MM.1S (cell line): ENCODE data around the gene FRAS1.

Source experiments
- DNase-seq: peaks from one replicate; pipeline ENCODE4 v3.0.0-alpha.2; 2015
- H2AFZ ChIP-seq: fragments of 300-600 bp; sonication (generic); 2 replicates; pipeline ENCODE4 v1.6.0; 2016; ENCODE audit warnings: antibody characterized with exemption, low read length
- H3F3A ChIP-seq: fragments of 300-600 bp; sonication (generic); 2 replicates; pipeline ENCODE4 v1.6.1; 2016; ENCODE audit warnings: mild to moderate bottlenecking, antibody characterized with exemption, low read length, moderate library complexity, mixed read lengths; ENCODE audit not compliant: insufficient read depth
- H3K27ac ChIP-seq: fragments of 300-600 bp; sonication (generic); 2 replicates; pipeline ENCODE4 v1.5.1; 2016; ENCODE audit warnings: mild to moderate bottlenecking, low read length
- H3K27me3 ChIP-seq: fragments of 300-600 bp; sonication (generic); replicated peaks from 2 replicates; pipeline ENCODE4 v1.6.0; 2016; ENCODE audit warnings: low read length; ENCODE audit not compliant: insufficient read depth
- H3K36me3 ChIP-seq: fragments of 300-600 bp; sonication (generic); replicated peaks from 2 replicates; pipeline ENCODE4 v1.6.1; 2016; ENCODE audit warnings: mild to moderate bottlenecking, low read length, mixed read lengths; ENCODE audit not compliant: insufficient read depth
- H3K4me1 ChIP-seq: fragments of 300-600 bp; sonication (generic); 2 replicates; pipeline ENCODE4 v1.6.1; 2016; ENCODE audit warnings: low read length, mixed read lengths
- H3K4me2 ChIP-seq: fragments of 300-600 bp; sonication (generic); 2 replicates; pipeline ENCODE4 v1.6.0; 2016; ENCODE audit warnings: low read depth, low read length
- H3K4me3 ChIP-seq: fragments of 300-600 bp; sonication (generic); 2 replicates; pipeline ENCODE4 v1.5.1; 2016; ENCODE audit warnings: low read length, mixed read lengths
- H3K79me2 ChIP-seq: fragments of 300-600 bp; sonication (generic); 2 replicates; pipeline ENCODE4 v1.6.1; 2016; ENCODE audit warnings: mixed run types, low read length, mixed read lengths
- H3K9ac ChIP-seq: fragments of 300-600 bp; sonication (generic); 2 replicates; pipeline ENCODE4 v1.6.1; 2016; ENCODE audit warnings: low read length, mixed read lengths
- H3K9me2 ChIP-seq: fragments of 300-600 bp; sonication (generic); replicated peaks from 2 replicates; pipeline ENCODE4 v1.6.1; 2016; ENCODE audit warnings: mild to moderate bottlenecking, low read length, mixed read lengths; ENCODE audit not compliant: insufficient read depth
- H3K9me3 ChIP-seq: fragments of 300-600 bp; sonication (generic); replicated peaks from 2 replicates; pipeline ENCODE4 v1.6.1; 2016; ENCODE audit warnings: mild to moderate bottlenecking, low read length, mixed read lengths; ENCODE audit not compliant: insufficient read depth
- H4K20me1 ChIP-seq: fragments of 300-600 bp; sonication (generic); 2 replicates; pipeline ENCODE4 v1.6.1; 2016; ENCODE audit warnings: mild to moderate bottlenecking, low read length, moderate library complexity, mixed read lengths; ENCODE audit not compliant: insufficient read depth
- CTCF ChIP-seq: fragments of 300-600 bp; sonication (generic); IDR thresholded peaks from 2 replicates; pipeline ENCODE4 v1.5.1; 2016; ENCODE audit warnings: antibody characterized with exemption, low read length, mixed read lengths
- EZH2 ChIP-seq: fragments of 300-600 bp; sonication (generic); optimal IDR thresholded peaks from 2 replicates; pipeline ENCODE3; 2017; ENCODE audit warnings: low read depth, mild to moderate bottlenecking, antibody characterized with exemption, low read length, mixed read lengths
- EZH2phosphoT487 ChIP-seq: fragments of 300-600 bp; sonication (generic); IDR thresholded peaks from 2 replicates; pipeline ENCODE4 v1.6.1; 2018; ENCODE audit warnings: antibody characterized with exemption, low read length

FRAS1 gene

GRCh38 chr4:78428996-78429395 is 371.9 kb downstream of the FRAS1 start:
- no peaks in the 10 kb centered on the region for H3F3A ChIP-seq
- H3K4me1 ChIP-seq, result no peaks in the 10 kb centered on the region
- TF ChIP-seq EZH2phosphoT487 (no peak), EZH2 (no peak), CTCF (no peak)
- no peaks in the 10 kb centered on the region for H4K20me1 ChIP-seq
- DNase-seq, result no peak
- no peaks in the 10 kb centered on the region for H3K36me3 ChIP-seq
- no peaks in the 10 kb centered on the region for H3K27me3 ChIP-seq
- H3K4me2 ChIP-seq, result no peak overlapping the region
- no peaks in the 10 kb centered on the region for H3K9me3 ChIP-seq
- H2AFZ ChIP-seq, result no peak overlapping the region
- no peak overlapping the region for H3K4me3 ChIP-seq
- no peaks in the 10 kb centered on the region for H3K9me2 ChIP-seq
- H3K79me2 ChIP-seq, result no peaks in the 10 kb centered on the region
- H3K27ac ChIP-seq, result no peak overlapping the region
- no peak overlapping the region for H3K9ac ChIP-seq

- Histone ChIP-seq H2AFZ (no peak overlapping the region), H3K4me1 (no peaks in the 10 kb centered on the region), H3K27ac (no peak overlapping the region), H3K4me2 (no peak overlapping the region), H3K36me3 (no peaks in the 10 kb centered on the region), H3K9ac (no peak overlapping the region), H3K79me2 (no peaks in the 10 kb centered on the region), H3K9me2 (no peaks in the 10 kb centered on the region), H3F3A (no peaks in the 10 kb centered on the region), H3K9me3 (no peaks in the 10 kb centered on the region), H3K27me3 (no peaks in the 10 kb centered on the region), H4K20me1 (no peaks in the 10 kb centered on the region), H3K4me3 (no peak overlapping the region)
- DNase-seq, result no peak
- TF ChIP-seq EZH2phosphoT487 (no peak), CTCF (no peak), EZH2 (no peak)
Measured at GRCh38 chr4:78432896-78433295, 375.8 kb downstream of the FRAS1 start.

GRCh38 chr4:78437608-78438088 is 380.5 kb downstream of the FRAS1 start:
- no peaks in the 10 kb centered on the region for H3K79me2 ChIP-seq
- no peak overlapping the region for H3K4me3 ChIP-seq
- no peak for TF ChIP-seq EZH2phosphoT487
- no peak for TF ChIP-seq CTCF
- no peak for TF ChIP-seq EZH2
- no peak overlapping the region for H3K27ac ChIP-seq
- H3K9ac ChIP-seq, result no peak overlapping the region
- no peaks in the 10 kb centered on the region for H3K27me3 ChIP-seq
- H3K4me2 ChIP-seq, result no peak overlapping the region
- no peak for DNase-seq
- H3K9me3 ChIP-seq, result no peaks in the 10 kb centered on the region
- H2AFZ ChIP-seq, result no peak overlapping the region
- H3K9me2 ChIP-seq, result no peaks in the 10 kb centered on the region
- no peaks in the 10 kb centered on the region for H4K20me1 ChIP-seq
- no peaks in the 10 kb centered on the region for H3F3A ChIP-seq
- no peaks in the 10 kb centered on the region for H3K4me1 ChIP-seq
- no peaks in the 10 kb centered on the region for H3K36me3 ChIP-seq
